ENCODE data around the gene ABHD16A.
A peak's percentile ranks its signal among the peaks of the same experiment; 100 is the strongest.
"Not testable (repeated sequence)": the region's sequence is repeated elsewhere in the genome, so short reads cannot be mapped to it uniquely, and the experiment has no call there.

ABHD16A gene

DNA sequence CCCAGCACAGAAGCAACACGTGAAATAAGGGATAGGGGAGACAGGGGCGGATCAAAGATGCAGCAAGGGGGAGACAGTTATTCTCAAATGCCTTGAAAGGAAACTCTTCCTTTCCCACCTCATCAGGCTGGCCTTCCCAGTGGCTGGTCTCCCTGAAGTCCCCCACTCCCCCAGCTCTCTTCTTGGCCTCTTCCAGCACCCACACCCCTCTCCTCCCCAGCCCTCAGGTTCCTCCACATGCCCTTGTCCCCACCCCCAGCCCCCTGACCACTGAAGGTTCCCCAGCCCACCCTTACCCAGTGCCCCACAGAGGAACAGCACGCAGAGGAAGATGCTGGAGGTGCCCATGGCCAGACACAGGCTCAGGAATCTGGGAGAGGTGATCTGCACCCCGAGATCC lies 10.3 kb upstream of the ABHD16A start:
- H3K4me1 ChIP-seq (ENCODE audit: low read depth, poor library complexity, severe bottlenecking), result peaks cover 7% of the 10 kb centered on the region
- H3K9ac ChIP-seq, result no peak overlapping the region
- no peak overlapping the region for H3K4me3 ChIP-seq (IDR thresholded peaks at IDR 0.05; ENCODE audit: insufficient read depth, low read depth, low read length)
- no peak overlapping the region for H3K27ac ChIP-seq
- no peak for TF ChIP-seq CTCF (conservative IDR thresholded peaks at IDR 0.05; ENCODE audit: low read depth, low read length)
- H3K36me3 ChIP-seq (ENCODE audit: insufficient read depth), result no peaks in the 10 kb centered on the region
- H3K4me2 ChIP-seq, result no peak overlapping the region
- no peaks in the 10 kb centered on the region for H3K27me3 ChIP-seq (ENCODE audit: insufficient read depth, low read depth)
- no peaks in the 10 kb centered on the region for H3K79me2 ChIP-seq (ENCODE audit: insufficient read depth, low read depth)
- H2AFZ ChIP-seq (ENCODE audit: low read depth), result no peak overlapping the region
- H4K20me1 ChIP-seq (ENCODE audit: insufficient read depth), result no peaks in the 10 kb centered on the region

- no peak overlapping the region for H3K4me2 ChIP-seq
- H2AFZ ChIP-seq (ENCODE audit: low read depth), result no peak overlapping the region
Observed at GRCh38 chr6:31712296-31712695, 9.2 kb upstream of the ABHD16A start.

DNA sequence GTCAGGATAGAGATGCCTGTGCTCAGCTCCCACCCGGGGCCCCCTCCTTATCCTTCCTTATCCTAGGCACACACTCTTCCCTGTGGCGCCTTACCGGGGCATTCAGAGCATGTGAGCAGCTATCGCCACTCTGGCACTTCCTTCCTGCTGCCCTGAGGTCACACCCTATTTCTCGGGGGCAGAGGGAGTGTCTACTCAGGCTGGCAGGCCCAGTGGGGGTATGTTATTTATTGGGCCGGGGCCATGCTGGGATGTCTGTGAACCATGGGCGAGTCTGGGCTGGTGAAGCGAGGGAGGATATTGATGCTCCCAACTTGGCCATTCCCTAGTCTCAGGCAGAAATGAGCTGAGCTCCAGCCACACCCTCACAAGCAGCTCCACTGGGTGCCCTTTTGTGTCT lies 8.1 kb upstream of the ABHD16A start:
- H3K4me3 ChIP-seq (IDR thresholded peaks at IDR 0.05; ENCODE audit: insufficient read depth, low read depth, low read length), result no peak overlapping the region
- TF ChIP-seq CTCF (conservative IDR thresholded peaks at IDR 0.05; ENCODE audit: low read depth, low read length), result no peak
- H3K27me3 ChIP-seq (ENCODE audit: insufficient read depth, low read depth), result 0 out of 2 replicates have a peak, but pooled peaks cover 2% of the 10 kb centered on the region
- H3K4me1 ChIP-seq (ENCODE audit: low read depth, poor library complexity, severe bottlenecking), result peaks cover 7% of the 10 kb centered on the region
- no peak overlapping the region for H3K9ac ChIP-seq
- H4K20me1 ChIP-seq (ENCODE audit: insufficient read depth), result no peaks in the 10 kb centered on the region
- H3K36me3 ChIP-seq (ENCODE audit: insufficient read depth), result no peaks in the 10 kb centered on the region
- no peak overlapping the region for H3K4me2 ChIP-seq
- no peak overlapping the region for H3K27ac ChIP-seq
- H3K79me2 ChIP-seq (ENCODE audit: insufficient read depth, low read depth), result no peaks in the 10 kb centered on the region
- no peak overlapping the region for H2AFZ ChIP-seq (ENCODE audit: low read depth)

More at GRCh38 chr6:31712296-31712695, 9.2 kb upstream of the ABHD16A start:
- Histone ChIP-seq H3K4me3 (IDR thresholded peaks at IDR 0.05; ENCODE audit: insufficient read depth, low read depth, low read length) (no peak overlapping the region), H3K4me1 (ENCODE audit: low read depth, poor library complexity, severe bottlenecking) (peaks cover 7% of the 10 kb centered on the region), H3K27ac (no peak overlapping the region), H3K79me2 (ENCODE audit: insufficient read depth, low read depth) (no peaks in the 10 kb centered on the region), H4K20me1 (ENCODE audit: insufficient read depth) (no peaks in the 10 kb centered on the region), H3K36me3 (ENCODE audit: insufficient read depth) (no peaks in the 10 kb centered on the region), H3K9ac (no peak overlapping the region), H3K27me3 (ENCODE audit: insufficient read depth, low read depth) (no peaks in the 10 kb centered on the region)
- 0 out of 2 replicates have a peak, but pooled peaks have one; percentile 24 for TF ChIP-seq CTCF (conservative IDR thresholded peaks at IDR 0.05; ENCODE audit: low read depth, low read length)

DNA sequence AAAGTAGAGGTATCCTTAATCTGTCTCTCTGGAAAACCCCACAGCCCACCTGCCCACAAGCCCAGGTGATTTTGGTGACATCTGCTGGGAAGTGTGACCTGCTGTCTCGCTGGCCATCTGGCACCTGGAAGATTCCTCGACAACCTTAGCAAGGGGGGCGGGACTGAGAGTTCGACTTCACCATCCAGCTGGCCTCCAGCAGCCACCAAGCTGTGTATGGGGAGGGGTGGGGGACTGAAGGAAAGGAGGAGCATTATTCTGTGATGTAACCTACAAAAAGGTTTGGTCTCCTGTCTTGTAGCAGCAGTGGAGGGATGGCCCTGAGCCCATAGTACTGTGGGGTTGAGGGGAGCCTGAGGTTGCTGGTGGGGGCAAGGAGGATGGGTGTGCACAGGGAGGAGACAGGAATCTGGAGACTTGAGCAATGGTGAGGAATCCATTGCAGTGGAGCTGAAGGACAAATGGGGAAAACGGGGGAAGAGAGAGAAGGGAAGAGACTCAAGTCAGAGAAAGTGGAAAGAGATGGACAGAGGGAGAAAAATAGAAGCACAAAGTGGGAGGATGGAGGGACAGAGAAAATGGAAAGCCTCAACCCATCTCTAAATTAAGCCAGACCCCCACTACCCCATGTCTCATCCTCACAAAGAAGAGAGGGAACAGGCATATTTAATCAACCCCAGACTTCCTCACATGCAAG lies 7.5 kb upstream of the ABHD16A start:
- Histone ChIP-seq H3K4me3 (IDR thresholded peaks at IDR 0.05; ENCODE audit: insufficient read depth, low read depth, low read length) (no peak overlapping the region), H3K79me2 (ENCODE audit: insufficient read depth, low read depth) (no peaks in the 10 kb centered on the region), H3K9ac (no peak overlapping the region), H3K4me2 (no peak overlapping the region), H2AFZ (ENCODE audit: low read depth) (no peak overlapping the region), H3K36me3 (ENCODE audit: insufficient read depth) (no peaks in the 10 kb centered on the region), H3K4me1 (ENCODE audit: low read depth, poor library complexity, severe bottlenecking) (peaks cover 7% of the 10 kb centered on the region), H3K27me3 (ENCODE audit: insufficient read depth, low read depth) (0 out of 2 replicates have a peak, but pooled peaks cover 2% of the 10 kb centered on the region), H3K27ac (no peak overlapping the region), H4K20me1 (ENCODE audit: insufficient read depth) (no peaks in the 10 kb centered on the region)
- TF ChIP-seq CTCF (conservative IDR thresholded peaks at IDR 0.05; ENCODE audit: low read depth, low read length), result no peak

DNA sequence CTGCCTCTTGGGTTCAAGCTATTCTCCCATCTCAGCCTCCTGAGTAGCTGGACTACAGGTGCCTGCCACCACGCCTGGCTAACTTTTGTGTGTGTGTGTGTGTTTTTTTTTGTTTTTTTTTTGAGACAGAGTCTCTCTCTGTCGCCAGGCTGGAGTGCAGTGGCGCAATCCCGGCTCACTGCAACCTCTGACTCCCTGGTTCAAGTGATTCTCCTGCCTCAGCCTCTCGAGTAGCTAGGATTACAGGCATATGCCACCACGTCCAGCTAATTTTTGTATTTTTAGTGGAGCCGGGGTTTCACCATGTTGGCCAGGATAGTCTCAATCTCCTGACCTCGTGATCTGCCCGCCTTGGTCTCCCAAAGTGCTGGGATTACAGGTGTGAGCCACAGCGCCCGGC lies 6.0 kb upstream of the ABHD16A start:
- H2AFZ ChIP-seq (ENCODE audit: low read depth); H3K79me2 ChIP-seq (ENCODE audit: insufficient read depth, low read depth); H4K20me1 ChIP-seq (ENCODE audit: insufficient read depth); H3K27ac ChIP-seq; H3K4me1 ChIP-seq (ENCODE audit: low read depth, poor library complexity, severe bottlenecking); H3K4me2 ChIP-seq; H3K27me3 ChIP-seq (ENCODE audit: insufficient read depth, low read depth); H3K4me3 ChIP-seq (IDR thresholded peaks at IDR 0.05; ENCODE audit: insufficient read depth, low read depth, low read length); H3K36me3 ChIP-seq (ENCODE audit: insufficient read depth); H3K9ac ChIP-seq: not testable (repeated sequence)

Measured in KMS-11 (cell line).